Adrenal gland (tissue), 12 donors: Measurements from ENCODE around the gene TMEM135. TPM values are rescaled to one million over a fixed set of nuclear protein-coding genes. Genes with fewer than 3 reads are reported as not detected.

Experiments
- DNase-seq, 7 donors: peaks; one replicate each; pipeline ENCODE4 v3.0.0-alpha.2; 2019 to 2020
- H3K27ac ChIP-seq, 5 donors: fragments of 200-600 bp; sonication (generic) in 4 of 5; 1 replicate in 3 of 5; 2 replicates in 2 of 5; pipeline versions ENCODE4 v1.5.1 to v1.8.0; 2016 to 2020; ENCODE audit warnings: mild to moderate bottlenecking in 1 of 5
- H3K27me3 ChIP-seq: fragments of 200-600 bp; 2 replicates; pipeline ENCODE4 v1.8.0; 2021
- H3K36me3 ChIP-seq, 2 donors: fragments of 200-600 bp; replicated peaks in 1 of 2; 1 replicate in 1 of 2; 2 replicates in 1 of 2; pipeline versions ENCODE4 v1.5.1 to v1.8.0; 2018 to 2022
- H3K4me1 ChIP-seq, 2 donors: fragments of 200-600 bp; replicated peaks in 1 of 2; 1 replicate in 1 of 2; 2 replicates in 1 of 2; pipeline versions ENCODE4 v1.5.1 to v1.8.0; 2018 to 2021
- H3K4me3 ChIP-seq, 4 donors: fragments of 200-600 bp; sonication (generic) in 3 of 4; one replicate each; pipeline ENCODE4 v1.5.1; 2016 to 2018
- H3K9me3 ChIP-seq, 3 donors: fragments of 200-600 bp; sonication (generic) in 1 of 3; replicated peaks in 1 of 3; 1 replicate in 2 of 3; 2 replicates in 1 of 3; pipeline versions ENCODE4 v1.5.1 to v1.8.0; 2016 to 2021
- CTCF ChIP-seq, 6 experiments: fragments of 450-650 bp in 4 of 6; fragments of 200-600 bp in 2 of 6; sonication (generic) in 1 of 6; IDR thresholded peaks; 1 replicate in 5 of 6; 2 replicates in 1 of 6; pipeline versions ENCODE4 v1.5.1 to v1.8.0; 2016 to 2021; ENCODE audit warnings: antibody characterized with exemption in 6 of 6, mild to moderate bottlenecking in 2 of 6, moderate library complexity in 1 of 6
- POLR2A ChIP-seq, 2 donors: fragments of 450-650 bp; IDR thresholded peaks; one replicate each; pipeline ENCODE4 v1.6.1; 2017; ENCODE audit warnings: antibody characterized with exemption in 2 of 2, mild to moderate bottlenecking in 2 of 2, moderate library complexity in 1 of 2
- WGBS, 4 donors: extraction: QIAGEN DNeasy Blood & Tissue Kit in 2 of 4; methylation state at CpG; one replicate each; pipeline versions ENCODE4 v1.1.5 to v1.1.7; 2013 to 2017; 5-methylcytosine and 5-hydroxymethylcytosine counted together
- intact Hi-C, 2 donors: fragments of 100-400 bp; cut with DNase I; formaldehyde crosslinking; loops; one replicate each; pipeline versions ENCODE4 v1.14.1 to v1.15.0; 2022 to 2023
- polyA plus RNA-seq, 3 donors: library from polyadenylated mRNA; stranded (reverse); fragments of 200-250 nt in 2 of 3; fragments of 350-450 nt in 1 of 3; fragmentation: Illumina TruSeq in 1 of 3; extraction: RNeasy Lipid Tissue Mini Kit (QIAGEN cat#74804) in 1 of 3; gene quantifications; one replicate each; pipeline ENCODE4 v1.2.3, GENCODE V29; 2013 to 2014
- total RNA-seq, 9 donors: library from RNA; depleted of rRNA in 4 of 9; stranded (reverse); fragments of >200 nt in 4 of 9; fragments of 120-200 nt in 1 of 9; fragmentation: NEBNext Ultra II Directional in 1 of 9; extraction: Animal tissue kit (Norgen Biotek cat#: 25700) in 1 of 9; gene quantifications; one replicate each; pipeline versions ENCODE4 v1.1.0 to v1.2.4, GENCODE V29; 2013 to 2023
- donor health status: healthy with polysubstance abuse.
- donor health status: Bipolar disorder and iron deficiency.
- donor health status: DM: yes; HTN: yes; CAD: no.
- donor health status: DM: no; HTN: no; CAD: no.
- donor health status: DM: no; HTN: no; CAD: no.
- donor health status: DM: yes; HTN: yes; CAD: no.

The TMEM135 gene
- total and polyA plus RNA-seq, 12 donors = 8.2 to 101 (median 44.5) TPM

DNA sequence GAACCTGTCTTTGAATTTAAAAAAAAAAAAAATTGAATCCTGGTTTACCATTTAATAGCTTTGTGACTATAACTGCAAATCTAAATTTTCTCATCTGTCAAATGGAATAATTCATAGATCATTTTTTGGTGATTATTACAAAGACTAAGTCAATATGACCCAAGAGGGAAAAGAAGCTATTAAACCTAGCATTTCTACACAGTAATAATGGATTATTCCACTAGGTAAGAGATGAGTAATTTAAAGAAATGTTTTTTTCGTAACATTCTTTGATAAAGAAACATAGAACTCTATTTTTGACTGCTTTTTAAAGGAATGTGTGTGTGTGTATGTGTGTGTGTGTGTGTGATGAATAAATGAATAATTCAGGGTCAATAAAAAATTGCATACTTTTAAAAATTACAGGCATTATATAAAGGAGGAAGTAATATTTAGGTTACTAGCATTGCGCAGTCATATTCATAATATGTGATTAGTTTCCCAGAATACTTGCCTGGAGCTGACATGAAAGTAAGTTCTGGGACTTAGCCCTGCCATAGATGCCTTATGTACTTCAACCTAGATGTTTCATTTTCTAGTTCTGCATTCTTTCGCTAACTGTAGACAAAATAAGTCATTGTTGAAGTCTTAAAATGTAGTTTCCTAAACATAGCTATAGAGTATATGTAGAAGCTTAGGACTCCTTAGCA lies 72.9 kb downstream of the TMEM135 start:
- no peak overlapping the region for H3K4me3 ChIP-seq
- no peaks in the 10 kb centered on the region for H3K9me3 ChIP-seq
- H3K27ac ChIP-seq = no peak overlapping the region
- TF ChIP-seq POLR2A (IDR thresholded peaks at IDR 0.05) = no peak
- intact Hi-C loops = no loop called here
- no peak for DNase-seq
- no peaks in the 10 kb centered on the region for H3K36me3 ChIP-seq
- H3K4me1 ChIP-seq = peaks cover 14 to 20% of the 10 kb centered on the region in 2 donors
- 75 to 80% (median 77%) methylated on average over 3 of the region's 3 CpGs for WGBS, 4 donors
- no peaks in the 10 kb centered on the region for H3K27me3 ChIP-seq

DNA sequence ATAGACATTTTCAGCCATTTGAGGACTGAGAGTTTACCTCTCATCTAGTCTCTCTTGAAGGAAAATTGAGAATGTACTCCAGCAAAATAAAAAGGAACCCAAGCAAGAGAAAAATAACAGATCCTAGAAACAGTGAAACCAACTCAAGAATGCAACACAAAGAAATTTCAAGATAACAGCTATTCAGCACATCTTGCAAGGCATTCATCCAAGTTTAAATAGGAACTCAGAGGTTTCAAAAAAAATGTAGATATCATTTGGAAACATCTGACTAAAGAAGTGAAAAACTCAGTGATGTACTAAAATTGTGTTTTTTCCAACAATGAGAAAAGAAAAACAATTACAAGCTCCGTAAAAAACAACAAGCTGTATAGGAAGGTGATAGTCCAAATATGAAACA lies 76.4 kb downstream of the TMEM135 start:
- TF ChIP-seq CTCF (IDR thresholded peaks at IDR 0.05) (no peak), POLR2A (IDR thresholded peaks at IDR 0.05) (no peak)
- Histone ChIP-seq H3K27ac (no peak overlapping the region), H3K36me3 (no peaks in the 10 kb centered on the region), H3K4me3 (no peak overlapping the region), H3K4me1 (peaks cover 14 to 20% of the 10 kb centered on the region in 2 donors), H3K27me3 (no peaks in the 10 kb centered on the region), H3K9me3 (no peaks in the 10 kb centered on the region)
- WGBS, 4 donors = 18 to 38% (median 28%) methylated on average over 1 of the region's 1 CpG
- intact Hi-C loops = no loop called here
- DNase-seq = no peak

DNA sequence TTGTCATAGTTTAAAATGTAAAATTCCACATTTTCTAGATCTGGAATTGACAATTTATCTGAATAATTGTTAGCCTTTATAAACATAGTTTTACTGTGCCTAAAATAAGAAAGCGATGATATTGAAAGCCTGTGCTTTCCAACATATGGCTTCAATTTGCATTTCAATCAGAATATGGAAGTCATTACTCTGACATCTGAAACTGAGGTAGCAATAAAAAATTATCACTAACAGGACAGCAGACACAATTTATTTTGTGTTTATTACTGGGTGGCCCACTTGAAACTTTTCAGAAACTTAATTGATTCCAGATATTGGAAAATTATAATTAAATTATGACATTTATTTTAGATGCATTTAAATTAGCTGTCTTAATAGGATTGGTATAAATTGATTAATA lies 78.5 kb downstream of the TMEM135 start:
- TF ChIP-seq POLR2A (IDR thresholded peaks at IDR 0.05) (no peak), CTCF (IDR thresholded peaks at IDR 0.05) (no peak)
- no peak for DNase-seq
- 95 to 96% (median 95%) methylated on average over 1 of the region's 1 CpG for WGBS, 4 donors
- H3K27me3 ChIP-seq = no peaks in the 10 kb centered on the region
- H3K4me3 ChIP-seq = no peak overlapping the region
- no peaks in the 10 kb centered on the region for H3K36me3 ChIP-seq
- H3K4me1 ChIP-seq = peaks cover 17 to 27% of the 10 kb centered on the region in 2 donors
- H3K27ac ChIP-seq = no peak overlapping the region
- H3K9me3 ChIP-seq = no peaks in the 10 kb centered on the region
- intact Hi-C loops = no loop called here

DNA sequence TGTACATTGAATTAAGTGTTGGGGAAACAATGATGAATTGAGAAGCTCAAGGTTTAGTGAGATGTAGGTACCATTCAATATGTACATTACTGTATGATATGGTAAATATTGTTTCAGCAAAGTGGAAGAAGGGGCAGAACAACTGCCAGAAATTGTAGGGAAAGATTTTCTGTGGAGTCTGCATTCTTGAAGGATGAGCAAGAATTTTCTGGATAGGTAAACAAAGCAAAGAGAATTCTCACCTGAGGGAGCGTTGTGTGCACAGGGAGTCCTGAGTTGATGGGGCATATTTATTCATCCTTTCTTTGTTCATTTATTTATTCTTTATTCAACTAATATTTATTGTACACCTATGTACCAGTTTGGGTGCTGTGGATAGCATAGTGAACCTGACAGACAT lies 83.2 kb downstream of the TMEM135 start:
- Histone ChIP-seq H3K9me3 (no peaks in the 10 kb centered on the region), H3K4me3 (no peak overlapping the region), H3K36me3 (no peaks in the 10 kb centered on the region), H3K27ac (no peak overlapping the region), H3K4me1 (peaks cover 3 to 16% of the 10 kb centered on the region in 2 donors), H3K27me3 (no peaks in the 10 kb centered on the region)
- TF ChIP-seq CTCF (IDR thresholded peaks at IDR 0.05) = no peak
- TF ChIP-seq POLR2A (IDR thresholded peaks at IDR 0.05) = no peak
- WGBS, 4 donors = 90 to 97% (median 97%) methylated on average over 1 of the region's 1 CpG
- no peak for DNase-seq
- intact Hi-C loops = no loop called here

- peaks cover 3 to 16% of the 10 kb centered on the region in 2 donors for H3K4me1 ChIP-seq
- WGBS, 4 donors = 91 to 94% (median 92%) methylated on average over 3 of the region's 3 CpGs
- H3K9me3 ChIP-seq = no peaks in the 10 kb centered on the region
- H3K36me3 ChIP-seq = no peaks in the 10 kb centered on the region
- no peak overlapping the region for H3K27ac ChIP-seq
- no peak for TF ChIP-seq POLR2A (IDR thresholded peaks at IDR 0.05)
- TF ChIP-seq CTCF (IDR thresholded peaks at IDR 0.05) = no peak
- intact Hi-C loops = no loop called here
- H3K4me3 ChIP-seq = no peak overlapping the region
- H3K27me3 ChIP-seq = no peaks in the 10 kb centered on the region
- no peak for DNase-seq
Observed at GRCh38 chr11:87122852-87123251, 85.1 kb downstream of the TMEM135 start.
